Right ventricle myocardium inferior (tissue), 1 donor: ENCODE data around the gene SUMF1. TPM values are rescaled to one million over a fixed set of nuclear protein-coding genes. Genes with fewer than 3 reads are reported as not detected.

Experiments used
- ATAC-seq: fragments of 200-7000 bp; cut with Tn5 transposase; one replicate; pipeline ENCODE4 v1.9.1; 2020; ENCODE audit warnings: mild to moderate bottlenecking, moderate library complexity
- DNase-seq: peaks from one replicate; pipeline ENCODE4 v3.0.0; 2021; ENCODE audit errors: missing footprints
- intact Hi-C: fragments of 100-400 bp; cut with DNase I; formaldehyde crosslinking; loops from one replicate; pipeline ENCODE4 v1.11.0; 2022
- long read RNA-seq: library from polyadenylated mRNA; unstranded; transcript quantifications from one replicate; pipeline ENCODE4 v2.0.0, GENCODE V29; 2021
- total RNA-seq: library from RNA; stranded (reverse); fragmentation: NEBNext Ultra II Directional; extraction: Animal tissue kit (Norgen Biotek cat#: 25700); gene quantifications from one replicate; pipeline ENCODE4 v1.2.1, GENCODE V29; 2021
- donor health status: DM: no; HTN: yes; CAD: no; lungs with severe emphysema.

The SUMF1 gene
- 8.4 TPM for total RNA-seq
- long read RNA-seq, transcript SUMF1-201 (9 exons, 2,159 nt), result major isoform, 15 of 15 reads
- long read RNA-seq, partial matches to known transcripts, result 0 of 15 reads
- long read RNA-seq, other reads (novel, unspliced or antisense), result 0 of 15 reads

- peak; percentile 97 for ATAC-seq
- intact Hi-C loops, result loop anchor here (5.0 kb wide), 1 partner anchor 165 kb away; no protein-coding TSS in a partner anchor
- DNase-seq, result peak; percentile 94
Measured at GRCh38 chr3:4466741-4467521, at the start of gene SUMF1. Gene SUMF1 (minus strand): TSS chr3:4467269. CDS start chr3:4467245, 24 bp downstream.

- DNase-seq, result no peak
- intact Hi-C loops, result no loop called here
- no peak for ATAC-seq
Measured at GRCh38 chr3:4515916-4516579, 49.0 kb upstream of the SUMF1 start.

- ATAC-seq (no peak), DNase-seq (no peak)
- intact Hi-C loops, result no loop called here
Measured at GRCh38 chr3:4514916-4515315, 47.8 kb upstream of the SUMF1 start.

DNA sequence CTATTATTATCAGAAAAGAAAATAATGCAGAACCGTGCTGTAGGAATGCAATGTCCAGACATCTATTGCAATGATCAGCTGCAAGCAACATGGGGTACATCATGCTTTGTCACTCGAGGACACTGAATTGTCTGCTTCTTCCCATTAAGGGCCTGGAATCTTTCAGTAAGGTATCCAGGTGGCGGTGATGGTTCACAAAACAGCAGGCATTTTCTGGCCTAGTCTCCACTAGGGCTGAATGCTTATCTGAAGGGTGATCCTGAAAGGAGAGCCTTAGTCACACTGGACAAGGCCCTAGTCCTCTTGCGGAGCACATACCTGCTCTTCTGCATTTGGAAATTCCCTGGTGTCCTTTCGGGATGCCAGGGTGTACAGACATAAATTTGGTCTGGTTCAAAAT is 47.3 kb upstream of the SUMF1 start:
- no peak for ATAC-seq
- intact Hi-C loops, result no loop called here
- no peak for DNase-seq

DNA sequence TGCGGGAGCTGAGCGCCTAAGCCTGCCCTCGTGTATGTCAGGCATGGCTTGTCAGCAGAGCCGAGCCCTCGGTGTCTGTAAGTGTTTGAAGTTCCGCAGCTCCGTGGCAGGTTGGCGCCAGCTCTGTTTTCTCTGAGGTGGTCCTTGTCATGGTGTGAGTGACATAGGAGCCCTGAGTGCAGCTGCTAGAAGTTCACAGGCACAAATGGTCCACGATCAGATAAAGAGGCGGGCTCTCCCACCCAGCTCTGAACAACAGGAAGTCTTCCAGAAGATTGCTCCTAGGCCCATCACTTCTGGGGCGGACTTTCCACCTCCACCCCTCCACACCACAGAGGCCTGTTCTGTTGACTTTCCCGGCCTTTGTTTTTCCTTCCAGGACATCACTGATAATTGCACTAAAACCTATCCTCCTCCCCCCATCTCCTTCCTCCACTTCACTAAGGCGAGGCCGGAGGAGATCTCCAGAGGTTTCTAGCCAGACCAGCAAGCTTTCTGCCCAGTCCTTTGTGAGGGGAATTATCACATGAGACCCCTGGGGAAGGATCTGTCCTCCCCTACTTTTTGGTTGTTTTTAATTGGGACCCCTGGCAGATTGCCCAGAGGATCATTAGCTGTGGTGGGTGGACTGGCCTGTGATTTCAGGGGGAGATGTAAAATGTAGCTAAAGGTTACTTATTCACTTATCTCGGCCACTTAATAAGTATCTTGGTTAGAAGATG is 46.0 kb upstream of the SUMF1 start:
- ATAC-seq (peak; percentile 59), DNase-seq (no peak)
- intact Hi-C loops, result no loop called here

DNA sequence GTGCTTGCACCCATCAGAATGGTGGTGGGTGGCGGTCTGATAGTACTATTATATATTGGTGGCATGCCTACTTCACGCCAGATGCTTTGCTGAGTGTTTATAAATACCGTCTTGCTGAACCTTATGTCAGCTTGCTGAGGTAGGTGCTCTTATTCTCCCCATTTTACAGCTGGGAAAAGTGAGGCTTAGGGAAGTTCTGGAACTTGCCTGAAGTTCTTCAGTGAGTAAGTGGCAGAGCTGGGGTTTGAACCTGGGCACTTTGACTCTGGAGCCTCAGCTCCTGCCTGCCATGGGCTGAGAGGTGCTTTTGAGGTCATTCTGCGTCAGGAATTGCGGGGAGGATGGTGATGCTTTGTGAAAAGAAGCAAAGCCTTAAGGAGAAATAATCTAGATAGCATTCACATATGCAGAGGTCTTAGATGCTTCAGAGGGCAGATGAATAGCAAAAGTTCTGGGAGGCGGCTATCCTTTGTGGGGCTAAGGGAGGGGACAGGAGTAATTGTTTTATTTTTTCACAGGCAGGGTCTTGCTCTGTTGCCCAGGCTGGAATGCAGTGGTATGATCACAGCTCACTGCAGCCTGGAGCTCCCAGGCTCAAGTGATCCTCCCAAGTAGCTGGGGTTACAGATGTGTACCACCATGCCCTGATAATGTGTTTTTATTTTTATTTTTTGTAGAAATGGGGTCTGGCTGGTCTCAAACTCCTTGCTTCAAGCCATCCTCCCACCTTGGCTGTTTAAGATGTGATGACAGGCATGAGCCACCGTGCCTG is 44.6 kb upstream of the SUMF1 start:
- intact Hi-C loops, result no loop called here

GRCh38 chr3:4509983-4510755 is 43.1 kb upstream of the SUMF1 start:
- no peak for ATAC-seq
- intact Hi-C loops, result no loop called here
- no peak for DNase-seq

More for the DNA sequence above, 44.6 kb upstream of the SUMF1 start:
- no peak for DNase-seq
- ATAC-seq, result no peak

DNA sequence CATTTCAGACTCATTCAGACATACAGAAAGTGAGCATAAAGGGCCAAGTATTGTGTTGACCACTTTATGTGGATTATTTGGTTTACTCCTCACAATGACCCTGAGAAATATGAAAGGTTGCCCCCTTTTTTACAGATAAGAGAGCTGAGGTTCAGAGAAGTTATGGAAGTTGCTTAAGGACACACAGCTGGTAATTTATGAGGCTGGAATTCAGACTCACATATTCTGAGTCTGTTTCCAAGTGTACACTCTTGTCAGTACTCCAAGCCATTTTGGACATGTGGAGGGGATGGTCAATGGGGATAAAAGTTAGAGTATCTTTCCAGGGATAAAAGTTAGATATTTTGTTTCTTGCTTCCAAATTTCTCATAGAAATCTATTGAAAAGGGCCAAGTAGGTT is 42.0 kb upstream of the SUMF1 start:
- ATAC-seq (no peak), DNase-seq (no peak)
- intact Hi-C loops, result no loop called here

DNA sequence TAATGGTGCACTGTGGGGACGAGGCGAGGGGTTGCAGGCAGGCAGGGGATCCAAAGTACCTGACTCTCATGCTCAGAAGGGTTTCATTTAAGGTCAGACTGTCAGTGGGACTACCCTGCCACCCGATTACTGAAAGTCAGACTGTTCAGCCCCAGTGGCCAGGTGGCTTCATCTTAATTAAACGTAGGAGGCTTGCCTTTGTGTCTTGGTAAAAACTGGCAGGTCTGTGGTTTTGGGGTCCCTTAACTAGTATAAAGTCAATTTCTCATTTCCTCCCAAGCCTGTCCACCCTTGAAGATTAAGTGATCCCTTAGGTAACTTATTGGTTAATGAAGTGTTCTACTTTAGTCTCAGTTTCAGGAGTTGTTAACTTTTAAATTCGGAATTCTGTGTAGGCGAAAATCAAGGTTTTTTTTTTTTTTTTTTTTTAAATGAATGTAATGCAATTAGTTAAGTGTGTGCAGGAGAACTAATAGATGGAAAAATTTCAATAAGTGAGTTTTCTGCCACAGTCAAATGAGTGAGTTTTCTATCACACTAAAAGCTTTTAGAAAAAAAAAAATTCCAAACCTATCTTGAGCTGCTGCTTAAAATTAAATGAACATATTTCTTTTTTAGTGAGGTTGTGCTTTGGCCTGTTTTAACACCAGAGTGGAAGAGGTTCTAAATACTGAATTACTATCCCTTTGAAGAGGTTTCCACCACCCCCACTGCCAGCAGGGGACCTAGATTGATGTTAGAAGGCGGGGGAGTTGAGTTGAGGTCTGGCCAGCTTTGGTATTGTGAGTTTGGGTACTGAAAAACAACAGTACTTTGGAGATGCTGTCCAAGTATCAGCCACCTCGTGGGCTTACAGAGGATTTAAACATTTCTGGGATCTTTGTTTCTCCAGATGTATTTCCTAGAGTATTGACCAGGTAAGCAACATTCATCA is 41.2 kb upstream of the SUMF1 start:
- ATAC-seq, result no peak
- intact Hi-C loops, result no loop called here
- DNase-seq, result no peak

- ATAC-seq, result no peak
- no peak for DNase-seq
- intact Hi-C loops, result no loop called here
Measured at GRCh38 chr3:4507024-4507596, 40.0 kb upstream of the SUMF1 start.

DNA sequence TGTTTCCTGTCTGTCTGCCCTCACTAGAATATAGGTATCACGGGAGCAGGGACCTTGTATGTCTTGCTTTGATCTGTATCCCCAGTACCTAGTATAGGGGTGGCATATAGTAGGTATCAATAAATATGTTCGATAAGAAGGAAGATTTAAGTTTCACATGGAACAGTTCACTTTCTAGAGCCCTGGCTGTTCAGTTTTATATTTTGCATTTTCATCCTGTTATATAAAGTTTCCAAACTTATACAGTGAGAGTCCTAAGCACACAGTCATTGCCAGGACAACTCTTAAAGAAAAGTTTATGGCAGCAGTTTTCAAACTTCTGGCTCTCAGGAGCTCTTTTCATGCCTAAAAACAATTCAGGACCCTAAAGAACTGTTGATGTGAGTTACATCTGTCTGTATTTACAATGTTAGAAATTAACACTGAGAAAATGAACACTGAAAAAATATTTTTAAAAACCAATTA is 39.5 kb upstream of the SUMF1 start:
- intact Hi-C loops, result no loop called here
- DNase-seq, result no peak
- no peak for ATAC-seq

DNA sequence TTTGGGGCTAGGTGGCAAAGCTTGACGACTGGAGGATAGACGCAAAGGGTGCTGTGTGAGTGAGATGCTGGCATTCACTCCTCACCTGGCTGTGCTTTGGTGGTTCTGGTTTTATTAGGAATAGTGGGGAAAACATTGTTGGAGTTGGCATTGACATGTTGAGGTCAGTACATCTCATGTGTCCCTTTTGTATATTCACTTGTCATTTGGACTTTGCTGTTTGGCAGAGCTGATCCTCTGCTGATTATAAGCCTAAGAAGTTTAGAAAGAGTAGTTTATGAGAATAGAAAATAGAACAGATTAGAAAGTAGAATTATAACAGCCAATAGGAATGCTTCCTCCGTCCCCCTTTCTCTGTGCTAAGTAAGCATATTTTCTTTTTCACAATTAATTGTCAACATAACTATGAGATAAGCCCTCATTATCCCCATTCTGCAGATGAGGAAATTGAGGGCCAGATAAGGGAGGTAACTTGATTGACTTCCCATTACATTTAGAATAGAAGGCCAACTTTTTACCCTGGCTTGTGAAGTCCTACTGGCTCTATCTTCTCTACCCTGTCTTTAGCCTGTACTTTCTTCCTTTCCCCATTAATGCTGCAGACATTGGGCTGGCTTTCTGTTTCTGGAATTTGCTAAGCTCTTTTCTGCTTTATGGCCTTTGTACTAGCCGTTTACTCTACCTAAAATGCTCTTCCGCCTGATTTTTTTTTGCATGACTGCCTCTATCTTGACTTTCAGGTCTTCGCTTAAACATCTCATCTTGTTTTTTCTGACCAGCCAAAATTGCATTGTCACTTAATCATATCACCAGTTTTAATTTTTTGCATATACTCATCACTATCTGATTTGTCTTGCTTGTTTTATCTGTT is 38.9 kb upstream of the SUMF1 start:
- ATAC-seq (no peak), DNase-seq (no peak)
- intact Hi-C loops, result no loop called here

DNA sequence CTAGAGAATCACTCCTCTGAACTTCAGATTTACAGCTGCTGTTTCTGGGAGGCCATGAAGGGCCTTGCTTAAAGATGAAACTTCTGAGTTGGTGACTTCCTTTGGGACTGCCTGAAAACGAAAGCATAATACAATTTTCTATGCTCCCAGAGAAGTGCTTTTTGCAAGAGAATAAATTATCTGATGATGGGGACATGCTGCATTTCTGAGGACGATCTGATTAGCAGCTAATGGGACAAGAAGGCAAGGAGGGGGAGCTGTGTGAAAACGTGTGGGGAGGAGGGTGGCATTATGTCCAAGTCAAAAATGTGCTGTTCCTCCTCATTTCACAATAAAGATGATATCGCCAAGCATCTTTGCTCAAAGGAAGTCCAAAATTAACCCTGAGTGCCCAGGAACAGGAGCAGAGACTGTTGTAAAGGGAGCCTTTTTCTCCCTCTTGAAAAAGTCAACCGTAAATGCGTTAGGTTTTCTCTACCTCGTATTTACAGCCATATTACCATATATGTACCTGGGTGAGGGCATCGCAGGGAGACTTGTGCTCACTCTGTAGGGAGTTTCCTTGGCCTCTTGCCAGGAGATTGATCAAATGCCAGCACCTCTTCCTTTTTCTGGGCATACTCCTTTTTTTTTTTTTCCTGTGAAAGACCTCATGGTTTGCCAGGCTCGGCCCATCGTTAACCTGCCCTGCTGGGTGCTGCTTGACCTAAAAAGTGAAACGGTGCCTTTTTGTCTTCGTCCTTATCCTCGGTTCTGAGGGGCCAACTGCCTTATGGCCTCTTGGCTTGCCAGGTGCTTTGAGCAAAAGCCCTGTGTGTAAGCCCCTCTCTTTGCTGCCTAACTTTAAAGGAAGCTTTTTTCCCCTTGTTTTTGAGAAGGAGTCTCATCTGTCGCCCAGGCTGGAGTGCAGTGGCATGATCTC is 37.5 kb upstream of the SUMF1 start:
- intact Hi-C loops, result no loop called here
- no peak for DNase-seq
- ATAC-seq, result peak; percentile 67

DNA sequence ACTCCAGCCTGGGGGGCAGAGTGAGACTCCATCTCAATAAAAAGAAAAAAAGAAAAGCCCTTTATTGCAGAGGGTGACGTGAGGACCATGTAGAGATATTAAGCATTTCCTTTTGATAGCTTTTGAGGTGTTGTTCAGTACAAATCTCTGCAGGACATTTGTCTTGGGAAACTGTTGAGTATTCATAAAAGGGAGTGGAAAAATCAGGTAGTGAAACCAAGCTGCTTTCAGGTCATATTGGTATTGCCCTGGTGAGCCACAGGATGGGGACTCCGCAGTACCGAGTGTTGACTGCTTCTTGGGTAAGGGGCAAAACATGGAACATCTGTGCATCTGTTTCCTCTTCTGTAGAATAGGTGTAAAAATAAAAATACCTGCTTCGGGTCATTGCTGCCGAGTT is 36.0 kb upstream of the SUMF1 start:
- DNase-seq (no peak), ATAC-seq (no peak)
- intact Hi-C loops, result no loop called here

DNA sequence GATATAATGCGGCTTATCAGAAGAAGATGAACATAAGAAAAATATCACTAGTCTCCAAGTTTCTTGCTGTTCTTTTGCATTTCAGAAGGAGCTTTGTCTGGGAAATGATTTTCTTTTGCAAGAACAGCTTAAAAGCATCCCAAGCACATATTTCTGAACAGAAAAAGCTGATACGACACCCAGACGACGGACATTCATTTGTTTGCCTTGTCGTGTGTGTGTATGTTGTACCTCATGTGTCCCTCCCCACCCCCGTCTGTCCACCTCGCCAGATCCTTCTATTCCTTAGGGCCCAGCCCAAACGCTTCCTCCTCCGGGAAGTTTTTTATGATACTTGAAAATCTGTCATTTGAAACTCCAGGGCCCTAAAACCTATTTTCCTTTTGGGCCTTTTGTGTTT is 34.9 kb upstream of the SUMF1 start:
- intact Hi-C loops, result no loop called here
- DNase-seq (no peak), ATAC-seq (no peak)
